Stomach (tissue), 9 donors: ENCODE measurements around the gene ME3. TPM values are rescaled to one million over a fixed set of nuclear protein-coding genes. Genes with fewer than 3 reads are reported as not detected.

Experiments
- DNase-seq, 2 donors: peaks; one replicate each; pipeline versions ENCODE4 v3.0.0 to v3.0.0-alpha.2; 2013 to 2019
- H3K27ac ChIP-seq, 5 donors: fragments of 200-600 bp in 4 of 5; sonication (generic) in 4 of 5; one replicate each; pipeline ENCODE4 v1.5.1; 2013 to 2019; ENCODE audit warnings: mild to moderate bottlenecking in 1 of 5, moderate library complexity in 1 of 5
- H3K27me3 ChIP-seq, 3 donors: fragments of 200-600 bp; sonication (generic); one replicate each; pipeline ENCODE4 v1.5.1; 2017 to 2019; ENCODE audit warnings: mixed run types in 1 of 3
- H3K36me3 ChIP-seq, 4 donors: fragments of 200-600 bp; sonication (generic); 1 replicate in 3 of 4; 2 replicates in 1 of 4; pipeline ENCODE4 v1.5.1; 2016 to 2019
- H3K4me1 ChIP-seq, 4 donors: fragments of 200-600 bp; sonication (generic); one replicate each; pipeline ENCODE4 v1.5.1; 2016 to 2019
- H3K4me3 ChIP-seq, 4 donors: fragments of 200-600 bp; sonication (generic) in 3 of 4; one replicate each; pipeline ENCODE4 v1.5.1; 2016 to 2019; ENCODE audit warnings: mild to moderate bottlenecking in 1 of 4
- H3K9me3 ChIP-seq, 4 donors: fragments of 200-600 bp; sonication (generic); one replicate each; pipeline ENCODE4 v1.5.1; 2016 to 2019
- EP300 ChIP-seq: sonication (generic); formaldehyde crosslinking; IDR thresholded peaks from one replicate; pipeline ENCODE4 v1.6.1; 2017; ENCODE audit warnings: antibody characterized with exemption
- POLR2A ChIP-seq, 4 donors: fragments of 450-650 bp; IDR thresholded peaks; one replicate each; pipeline ENCODE4 v1.6.1; 2016; ENCODE audit warnings: antibody characterized with exemption in 4 of 4, control low read depth in 2 of 4, mild to moderate bottlenecking in 1 of 4, moderate library complexity in 1 of 4
- POLR2AphosphoS5 ChIP-seq, 3 donors: sonication (generic); formaldehyde crosslinking; IDR thresholded peaks; one replicate each; pipeline ENCODE4 v1.6.1; 2016; ENCODE audit warnings: antibody characterized with exemption in 3 of 3
- WGBS, 5 donors: extraction: QIAGEN DNeasy Blood & Tissue Kit in 3 of 5; methylation state at CpG; one replicate each; pipeline versions ENCODE4 v1.1.5 to v1.1.7; 2013 to 2018; 5-methylcytosine and 5-hydroxymethylcytosine counted together
- intact Hi-C: fragments of 100-400 bp; cut with DNase I; formaldehyde crosslinking; loops from one replicate; pipeline ENCODE4 v1.15.1; 2023; ENCODE audit warnings: low total_unique reads
- polyA plus RNA-seq, 3 donors: library from polyadenylated mRNA; stranded (reverse); fragments of 200-250 nt; gene quantifications; one replicate each; pipeline ENCODE4 v1.2.3, GENCODE V29; 2013
- total RNA-seq, 5 donors: library from RNA; depleted of rRNA; stranded (reverse); fragments of >200 nt; gene quantifications; one replicate each; pipeline versions ENCODE4 v1.1.0 to v1.2.3, GENCODE V29; 2014 to 2016
- TF ChIP-seq, protein P1 (sequence below), 7 experiments: fragments of 450-650 bp in 4 of 7; fragments of 200-600 bp in 3 of 7; sonication (generic) in 3 of 7; IDR thresholded peaks; one replicate each; pipeline ENCODE4 v1.5.1; 2016 to 2019; ENCODE audit warnings: antibody characterized with exemption in 7 of 7, control low read depth in 2 of 7, mild to moderate bottlenecking in 1 of 7
- donor health status: healthy with polysubstance abuse.
- donor health status: Bipolar disorder and iron deficiency.
- donor health status: healthy.

Gene ME3
- total and polyA plus RNA-seq, 8 donors = 11.2 to 82.1 (median 51.1) TPM

DNA sequence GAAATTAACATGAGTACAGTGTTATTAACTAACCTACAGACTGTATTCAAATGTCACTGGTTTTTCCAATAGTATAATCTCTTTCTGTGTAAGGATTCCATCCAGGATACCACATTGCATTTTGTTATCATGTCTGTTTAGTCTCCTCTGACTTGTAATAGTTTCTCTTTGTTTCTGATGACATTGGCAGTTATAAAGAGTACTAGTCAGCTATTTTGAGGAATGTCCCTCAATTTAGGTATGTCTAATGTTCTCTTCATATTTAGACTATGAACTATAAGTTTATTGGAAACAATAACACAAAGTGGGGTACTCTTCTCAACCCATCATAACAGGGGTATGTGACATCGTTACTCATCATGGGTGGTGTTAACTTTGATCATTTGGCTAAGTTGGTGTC is 20.3 kb upstream of the ME3 start:
- H3K27me3 ChIP-seq = no peaks in the 10 kb centered on the region
- TF ChIP-seq, protein P1, sequence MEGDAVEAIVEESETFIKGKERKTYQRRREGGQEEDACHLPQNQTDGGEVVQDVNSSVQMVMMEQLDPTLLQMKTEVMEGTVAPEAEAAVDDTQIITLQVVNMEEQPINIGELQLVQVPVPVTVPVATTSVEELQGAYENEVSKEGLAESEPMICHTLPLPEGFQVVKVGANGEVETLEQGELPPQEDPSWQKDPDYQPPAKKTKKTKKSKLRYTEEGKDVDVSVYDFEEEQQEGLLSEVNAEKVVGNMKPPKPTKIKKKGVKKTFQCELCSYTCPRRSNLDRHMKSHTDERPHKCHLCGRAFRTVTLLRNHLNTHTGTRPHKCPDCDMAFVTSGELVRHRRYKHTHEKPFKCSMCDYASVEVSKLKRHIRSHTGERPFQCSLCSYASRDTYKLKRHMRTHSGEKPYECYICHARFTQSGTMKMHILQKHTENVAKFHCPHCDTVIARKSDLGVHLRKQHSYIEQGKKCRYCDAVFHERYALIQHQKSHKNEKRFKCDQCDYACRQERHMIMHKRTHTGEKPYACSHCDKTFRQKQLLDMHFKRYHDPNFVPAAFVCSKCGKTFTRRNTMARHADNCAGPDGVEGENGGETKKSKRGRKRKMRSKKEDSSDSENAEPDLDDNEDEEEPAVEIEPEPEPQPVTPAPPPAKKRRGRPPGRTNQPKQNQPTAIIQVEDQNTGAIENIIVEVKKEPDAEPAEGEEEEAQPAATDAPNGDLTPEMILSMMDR (IDR thresholded peaks at IDR 0.05) = no peak
- TF ChIP-seq POLR2A (IDR thresholded peaks at IDR 0.05) (no peak), EP300 (no peak), POLR2AphosphoS5 (IDR thresholded peaks at IDR 0.05) (no peak)
- intact Hi-C loops = no loop called here
- DNase-seq = no peak
- no peaks in the 10 kb centered on the region for H3K9me3 ChIP-seq
- 87 to 100% (median 97%) methylated on average over 1 of the region's 1 CpG for WGBS, 5 donors
- no peaks in the 10 kb centered on the region for H3K36me3 ChIP-seq
- no peak overlapping the region for H3K27ac ChIP-seq
- H3K4me3 ChIP-seq = no peak overlapping the region
- peaks cover 0 to 24% (median 9%) of the 10 kb centered on the region in 4 donors for H3K4me1 ChIP-seq

DNA sequence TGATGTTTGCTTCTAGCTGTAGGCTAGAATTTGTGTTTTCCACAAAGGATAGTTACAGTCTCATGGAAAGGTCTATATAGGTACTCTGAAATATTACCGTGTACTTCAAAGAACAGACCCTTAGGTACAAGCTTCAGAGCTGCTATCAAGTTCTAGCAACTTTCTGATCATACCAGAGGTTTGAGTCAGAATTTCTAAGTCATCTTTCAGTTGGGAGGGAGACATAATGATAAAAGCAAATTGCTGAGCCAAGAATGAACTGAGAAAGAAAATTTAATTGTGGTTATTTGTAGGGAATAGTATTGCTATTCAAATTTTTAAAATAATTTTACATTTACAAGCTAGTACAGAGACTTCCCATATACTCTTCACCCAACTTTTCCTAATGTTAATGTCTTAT is 19.9 kb upstream of the ME3 start:
- TF ChIP-seq POLR2AphosphoS5 (IDR thresholded peaks at IDR 0.05) (no peak), EP300 (no peak)
- H3K4me1 ChIP-seq = peaks cover 0 to 24% (median 9%) of the 10 kb centered on the region in 4 donors

DNA sequence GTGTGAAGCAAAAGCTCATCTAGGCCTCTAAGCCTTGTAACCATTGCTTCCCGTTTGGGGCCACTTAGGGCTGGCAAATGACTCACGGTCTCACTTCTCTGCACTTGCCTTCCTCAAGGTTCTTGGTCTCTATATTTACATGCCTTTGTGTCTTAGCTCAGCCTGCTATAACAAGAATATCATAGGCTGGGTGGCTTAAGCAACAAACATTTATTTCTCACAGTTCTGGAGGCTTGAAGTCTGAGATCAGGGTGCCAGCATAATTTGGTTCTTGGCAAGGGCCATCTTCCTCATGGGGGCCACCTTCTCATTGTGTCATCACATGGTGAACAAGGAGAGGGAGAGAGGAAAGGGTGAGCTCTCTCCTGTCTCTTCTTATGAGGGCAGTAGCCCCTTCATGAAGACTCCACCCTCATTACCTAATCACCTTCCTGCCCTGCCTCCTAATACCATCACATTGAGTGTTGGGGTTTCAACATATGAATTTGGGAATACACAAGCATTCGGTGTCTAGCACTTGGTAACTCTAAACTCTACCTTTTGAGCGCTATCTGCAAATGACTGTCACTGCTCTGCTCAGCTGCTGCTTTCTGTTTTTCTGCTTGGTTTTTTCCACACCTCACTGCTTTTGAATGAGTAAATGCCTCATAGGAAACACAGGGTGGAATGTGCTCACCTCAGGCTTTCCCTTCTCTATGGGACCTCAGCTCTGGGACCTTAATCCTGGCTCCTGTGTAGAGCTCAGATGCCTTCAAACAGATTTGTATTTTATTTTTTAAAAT is 16.2 kb upstream of the ME3 start:
- H3K9me3 ChIP-seq = no peaks in the 10 kb centered on the region
- H3K36me3 ChIP-seq = no peaks in the 10 kb centered on the region
- intact Hi-C loops = no loop called here
- no peak overlapping the region for H3K4me3 ChIP-seq
- no peak for TF ChIP-seq POLR2A (IDR thresholded peaks at IDR 0.05)
- TF ChIP-seq POLR2AphosphoS5 (IDR thresholded peaks at IDR 0.05) = peak in 1 of 3 donors; percentile 53
- no peak for TF ChIP-seq EP300
- TF ChIP-seq, protein P1 (IDR thresholded peaks at IDR 0.05) = no peak
- peak overlapping the region in 4 of 5 donors; percentile 4 to 69 (median 52) for H3K27ac ChIP-seq
- H3K27me3 ChIP-seq = no peaks in the 10 kb centered on the region
- 56 to 84% (median 69%) methylated on average over 4 of the region's 4 CpGs for WGBS, 5 donors
- peak in 1 of 2 donors; percentile 26 for DNase-seq
- peaks cover 0 to 13% (median 0%) of the 10 kb centered on the region in 4 donors for H3K4me1 ChIP-seq

More for the DNA sequence above, 19.9 kb upstream of the ME3 start:
- Histone ChIP-seq H3K27ac (no peak overlapping the region), H3K27me3 (no peaks in the 10 kb centered on the region), H3K9me3 (no peaks in the 10 kb centered on the region), H3K4me3 (no peak overlapping the region), H3K36me3 (no peaks in the 10 kb centered on the region)
- WGBS, 5 donors = 88 to 100% (median 97%) methylated on average over 1 of the region's 1 CpG
- intact Hi-C loops = no loop called here
- no peak for DNase-seq

DNA sequence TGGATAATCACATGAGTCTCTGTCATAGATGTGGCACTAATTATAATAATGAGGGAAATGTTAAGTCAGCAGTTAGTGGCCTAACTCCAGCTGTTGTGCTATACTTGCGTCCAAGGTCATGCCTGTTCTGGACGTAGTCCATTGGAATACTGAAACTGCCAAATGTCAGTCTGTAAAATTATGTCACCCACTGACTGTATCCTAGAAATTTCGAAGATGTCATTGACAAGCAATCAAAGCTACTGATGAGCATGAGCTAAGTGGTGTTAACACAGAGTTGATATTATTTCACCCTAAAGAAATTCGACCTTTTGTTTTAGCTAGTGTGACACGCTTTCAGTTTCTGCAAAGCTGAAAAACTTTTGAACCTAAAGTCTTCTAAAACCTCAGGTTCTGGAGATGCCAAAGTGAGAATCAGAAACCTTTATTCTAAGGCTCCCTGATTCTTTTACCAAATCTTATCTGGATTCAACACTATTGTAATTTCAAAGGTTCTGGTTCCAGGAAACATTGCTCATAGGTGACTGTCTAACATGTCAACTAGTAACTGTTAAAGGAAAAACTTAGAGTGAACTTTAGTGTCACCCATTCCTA is 14.9 kb upstream of the ME3 start:
- Histone ChIP-seq H3K4me1 (peaks cover 0 to 10% (median 0%) of the 10 kb centered on the region in 4 donors), H3K36me3 (no peaks in the 10 kb centered on the region), H3K27me3 (no peaks in the 10 kb centered on the region), H3K27ac (peak overlapping the region in 3 of 5 donors; percentile 30 to 69 (median 39)), H3K9me3 (no peaks in the 10 kb centered on the region), H3K4me3 (no peak overlapping the region)
- DNase-seq = no peak
- intact Hi-C loops = no loop called here
- TF ChIP-seq EP300 (no peak), POLR2A (IDR thresholded peaks at IDR 0.05) (no peak)
- TF ChIP-seq, protein P1 (IDR thresholded peaks at IDR 0.05) = no peak
- WGBS, 5 donors = 63 to 73% (median 67%) methylated on average over 5 of the region's 5 CpGs

DNA sequence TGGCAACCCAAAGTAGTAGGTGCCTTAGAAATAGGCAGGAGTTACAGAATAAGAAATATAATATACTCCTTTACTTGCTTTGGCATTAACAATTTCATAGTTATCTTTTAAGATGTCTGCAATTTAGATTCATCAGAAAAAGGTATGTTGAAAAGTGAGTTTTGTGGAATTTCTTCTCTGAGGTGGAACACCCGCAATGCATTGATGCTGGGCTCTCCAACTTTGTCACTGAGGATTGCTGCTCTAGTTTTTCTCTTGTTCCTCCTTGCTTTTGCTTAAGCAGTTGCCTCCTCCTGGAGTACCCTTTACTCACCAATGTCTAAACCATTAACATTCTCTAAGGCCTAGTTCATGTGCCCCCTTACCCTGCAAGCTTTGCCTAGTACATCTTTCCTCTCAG is 14.1 kb upstream of the ME3 start:
- H3K27me3 ChIP-seq = no peaks in the 10 kb centered on the region
- intact Hi-C loops = no loop called here
- TF ChIP-seq EP300 (no peak), POLR2A (IDR thresholded peaks at IDR 0.05) (no peak), POLR2AphosphoS5 (IDR thresholded peaks at IDR 0.05) (no peak)
- TF ChIP-seq, protein P1 (IDR thresholded peaks at IDR 0.05) = no peak
- DNase-seq = no peak
- no peaks in the 10 kb centered on the region for H3K36me3 ChIP-seq
- 92 to 100% (median 96%) methylated on average over 1 of the region's 1 CpG for WGBS, 5 donors
- H3K4me3 ChIP-seq = no peak overlapping the region
- no peak overlapping the region for H3K27ac ChIP-seq
- peaks cover 0 to 7% (median 3%) of the 10 kb centered on the region in 4 donors for H3K4me1 ChIP-seq
- H3K9me3 ChIP-seq = no peaks in the 10 kb centered on the region
